ENCODE measurements around the gene CCNE1.
A peak's percentile ranks its signal among the peaks of the same experiment; 100 is the strongest.
"Not testable (repeated sequence)": the region's sequence is repeated elsewhere in the genome, so short reads cannot be mapped to it uniquely, and the experiment has no call there.

Gene CCNE1

DNA sequence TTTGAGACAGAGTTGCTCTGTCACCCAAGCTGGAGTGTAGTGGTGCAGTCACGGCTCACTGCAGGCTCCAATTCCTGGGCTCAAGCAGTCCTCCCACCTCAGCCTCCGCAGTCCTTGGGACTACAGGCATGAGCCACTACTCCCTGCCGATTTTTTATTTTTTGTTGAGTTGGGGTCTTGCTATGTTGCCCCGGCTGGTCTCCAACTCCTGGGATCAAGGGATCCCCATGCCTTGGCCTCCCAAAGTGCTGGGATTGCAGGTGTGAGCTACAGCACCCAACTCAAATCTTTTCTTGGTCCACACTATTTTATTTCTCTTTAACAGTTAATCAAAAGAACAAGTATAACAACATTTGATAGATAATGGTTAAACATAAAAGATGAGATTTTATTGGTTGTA is 7.5 kb downstream of the CCNE1 start:
- no peak for DNase-seq

DNA sequence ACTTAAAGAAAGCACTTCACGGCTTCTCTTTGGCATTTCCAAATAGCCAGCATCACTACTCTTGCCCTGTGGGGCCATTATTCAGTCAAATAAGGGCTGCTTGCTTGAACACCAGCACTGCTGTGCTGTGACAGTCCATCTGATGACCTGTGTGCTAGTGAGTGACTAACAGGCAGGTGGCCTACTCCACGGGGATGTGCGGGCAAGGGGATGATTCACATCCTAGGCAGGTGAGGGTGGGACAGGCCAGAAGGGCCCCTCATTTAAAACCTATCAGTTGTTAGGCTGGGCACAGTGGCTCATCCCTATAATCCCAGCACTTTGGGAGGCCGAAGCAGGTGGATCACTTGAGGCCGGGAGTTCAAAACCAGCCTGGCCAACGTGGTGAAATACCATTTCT is 8.2 kb downstream of the CCNE1 start:
- no peak for DNase-seq

DNA sequence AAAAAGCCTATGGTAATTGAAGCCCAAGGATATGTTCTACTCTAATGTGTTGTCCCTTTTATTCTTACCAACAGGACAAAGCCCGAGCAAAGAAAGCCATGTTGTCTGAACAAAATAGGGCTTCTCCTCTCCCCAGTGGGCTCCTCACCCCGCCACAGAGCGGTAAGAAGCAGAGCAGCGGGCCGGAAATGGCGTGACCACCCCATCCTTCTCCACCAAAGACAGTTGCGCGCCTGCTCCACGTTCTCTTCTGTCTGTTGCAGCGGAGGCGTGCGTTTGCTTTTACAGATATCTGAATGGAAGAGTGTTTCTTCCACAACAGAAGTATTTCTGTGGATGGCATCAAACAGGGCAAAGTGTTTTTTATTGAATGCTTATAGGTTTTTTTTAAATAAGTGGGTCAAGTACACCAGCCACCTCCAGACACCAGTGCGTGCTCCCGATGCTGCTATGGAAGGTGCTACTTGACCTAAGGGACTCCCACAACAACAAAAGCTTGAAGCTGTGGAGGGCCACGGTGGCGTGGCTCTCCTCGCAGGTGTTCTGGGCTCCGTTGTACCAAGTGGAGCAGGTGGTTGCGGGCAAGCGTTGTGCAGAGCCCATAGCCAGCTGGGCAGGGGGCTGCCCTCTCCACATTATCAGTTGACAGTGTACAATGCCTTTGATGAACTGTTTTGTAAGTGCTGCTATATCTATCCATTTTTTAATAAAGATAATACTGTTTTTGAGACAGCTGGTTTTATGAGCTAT is 12.0 kb downstream of the CCNE1 start:
- DNase-seq = no peak

DNA sequence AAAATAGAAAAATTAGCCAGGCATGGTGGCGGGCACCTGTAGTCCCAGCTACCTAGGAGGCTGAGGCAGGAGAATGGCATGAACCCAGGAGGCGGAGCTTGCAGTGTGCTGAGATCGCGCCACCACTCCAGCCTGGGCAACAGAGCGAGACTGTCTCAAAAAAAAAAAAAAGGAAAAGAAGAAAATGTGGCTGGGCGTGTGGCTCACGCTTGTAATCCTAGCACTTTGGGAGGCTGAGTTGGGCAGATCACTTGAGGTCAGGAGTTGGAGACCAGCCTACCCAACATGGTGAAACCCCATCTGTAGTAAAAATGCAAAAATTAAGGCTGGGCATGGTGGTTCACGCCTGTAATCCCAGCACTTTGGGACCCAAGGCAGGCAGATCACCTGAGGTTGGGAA is 13.5 kb downstream of the CCNE1 start:
- not testable (repeated sequence) for DNase-seq

DNA sequence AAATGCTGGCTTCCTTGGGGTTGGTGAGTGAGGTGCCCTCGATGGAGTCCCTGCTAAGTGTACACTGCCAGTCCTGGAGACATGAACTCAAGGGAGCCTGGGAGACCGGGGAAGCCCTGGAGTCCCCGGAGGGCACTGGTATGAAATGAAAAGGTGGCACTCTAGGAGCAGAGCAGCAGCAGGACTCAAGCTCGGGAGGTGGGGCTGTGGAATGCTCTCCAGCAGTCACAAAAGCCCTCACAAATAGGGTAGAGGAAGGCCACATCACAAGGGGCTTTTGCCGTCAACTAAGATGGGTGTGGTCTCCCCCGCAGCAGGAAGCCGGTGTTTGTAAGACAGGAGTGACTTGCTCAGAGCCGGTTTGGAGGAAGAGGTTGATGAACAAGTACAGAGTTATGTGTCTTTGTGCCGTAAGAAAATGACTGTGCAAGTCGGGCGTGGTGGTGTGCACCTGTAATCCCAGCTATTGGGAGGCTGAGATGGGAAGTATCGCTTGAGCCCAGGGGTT is 19.3 kb downstream of the CCNE1 start:
- DNase-seq = peak in 3 of 5 experiments; percentile 27 to 92 (median 47)

DNA sequence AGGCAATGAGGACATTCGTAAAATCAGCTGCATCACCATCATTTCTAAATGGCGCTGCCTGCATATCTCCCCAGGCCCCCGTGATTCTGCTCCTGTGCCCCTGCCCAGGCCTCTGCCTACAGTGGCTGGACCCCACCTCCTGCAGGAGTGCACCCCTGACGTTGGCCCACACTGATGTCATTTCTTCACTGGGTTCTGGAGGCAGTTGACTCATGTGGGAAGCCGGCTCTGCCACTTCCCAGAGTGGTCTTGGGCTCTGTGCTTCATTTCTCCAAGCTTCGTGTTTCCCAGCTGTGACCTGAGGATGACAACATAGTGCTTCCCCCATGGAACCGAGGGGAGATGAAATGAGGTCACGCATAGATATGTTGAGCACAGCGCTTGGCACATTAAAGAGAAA is 19.9 kb downstream of the CCNE1 start:
- DNase-seq = no peak

DNA sequence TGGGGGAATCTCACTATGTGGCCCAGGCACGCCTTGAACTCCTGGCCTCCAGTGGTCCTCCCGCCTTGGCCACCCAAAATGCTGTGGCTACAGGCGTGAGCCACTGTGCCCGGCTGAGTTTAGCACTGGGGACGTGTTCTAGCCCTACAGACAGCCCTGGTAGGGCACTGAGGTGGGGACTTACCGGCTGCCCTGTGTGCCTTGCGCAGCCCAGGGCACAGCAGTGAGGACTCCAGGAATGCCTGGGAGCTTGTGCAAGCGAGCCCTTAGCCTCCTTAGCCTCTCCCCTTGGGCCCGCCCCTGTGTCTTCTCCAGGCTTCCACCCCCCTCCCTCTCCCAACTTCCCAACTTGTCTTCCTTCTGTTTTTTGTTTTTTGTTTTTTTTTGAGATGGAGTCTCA is 21.0 kb downstream of the CCNE1 start:
- no peak for DNase-seq

DNA sequence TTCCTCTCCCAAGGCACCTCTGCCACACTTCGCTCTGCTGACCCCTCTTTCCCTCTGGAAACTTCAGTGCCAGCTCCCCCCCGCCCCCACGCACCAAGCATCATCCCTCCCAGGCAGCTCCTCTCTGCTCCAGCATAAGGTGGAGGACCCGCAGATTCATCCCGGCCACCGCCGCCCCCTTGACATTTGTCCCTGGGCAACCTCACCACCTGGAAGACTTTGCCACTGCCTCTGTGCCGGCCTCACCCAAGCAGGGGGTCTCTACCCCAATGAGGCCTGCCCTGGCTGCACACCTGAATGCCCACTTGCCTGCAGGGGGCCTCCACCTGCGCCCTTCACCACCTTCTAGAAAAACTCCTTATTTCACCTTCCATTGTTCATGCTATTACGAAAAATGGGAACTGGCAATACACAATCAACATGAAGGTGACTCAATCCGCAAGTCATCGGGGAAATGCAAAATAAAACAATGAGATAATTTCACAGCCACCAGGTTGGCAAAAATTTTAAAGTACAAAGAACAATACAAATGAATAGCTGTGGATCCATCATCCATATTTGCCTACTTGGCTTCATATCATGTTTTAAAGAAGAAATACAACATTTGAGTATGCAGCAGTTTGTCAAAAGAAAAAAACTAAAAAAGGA is 21.9 kb downstream of the CCNE1 start:
- no peak for DNase-seq

DNA sequence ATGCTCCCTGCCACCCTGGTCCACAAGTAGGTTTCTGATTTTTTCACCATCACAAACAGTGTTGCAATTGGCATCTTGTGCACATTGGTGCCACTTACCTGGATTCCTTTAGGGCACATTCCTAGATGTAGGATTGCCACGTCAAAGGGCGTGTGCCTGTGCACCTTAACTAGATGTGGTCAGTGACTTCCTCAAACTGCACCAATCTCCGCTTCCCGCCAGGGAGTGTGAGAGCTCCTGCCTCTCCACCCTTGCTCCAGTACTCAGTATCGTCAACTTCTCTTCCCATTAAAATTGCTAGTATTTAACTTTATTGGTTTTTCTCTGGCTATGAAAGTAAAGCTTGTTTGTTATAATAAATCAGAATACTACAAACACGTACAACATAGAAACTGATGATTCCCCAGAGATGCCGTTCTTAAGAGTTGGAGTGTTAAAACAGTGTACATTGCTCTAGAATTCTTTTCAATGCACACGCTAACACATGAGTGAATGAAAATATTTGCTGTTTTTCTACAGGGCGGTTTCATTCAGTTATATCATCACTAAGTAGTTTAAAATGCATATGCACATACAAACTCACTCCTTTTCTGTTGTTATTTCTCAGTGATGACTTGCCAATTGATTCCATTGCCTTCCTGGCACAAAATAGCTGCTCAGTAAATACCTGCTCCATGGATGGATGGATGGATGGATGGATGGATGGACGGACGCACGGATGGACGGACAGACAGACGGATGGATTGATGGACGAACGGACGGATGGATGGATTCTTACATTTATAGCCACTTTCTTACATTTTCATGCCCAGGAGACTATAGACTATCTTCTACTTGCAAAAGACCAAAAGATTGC is 23.4 kb downstream of the CCNE1 start:
- DNase-seq = no peak

DNA sequence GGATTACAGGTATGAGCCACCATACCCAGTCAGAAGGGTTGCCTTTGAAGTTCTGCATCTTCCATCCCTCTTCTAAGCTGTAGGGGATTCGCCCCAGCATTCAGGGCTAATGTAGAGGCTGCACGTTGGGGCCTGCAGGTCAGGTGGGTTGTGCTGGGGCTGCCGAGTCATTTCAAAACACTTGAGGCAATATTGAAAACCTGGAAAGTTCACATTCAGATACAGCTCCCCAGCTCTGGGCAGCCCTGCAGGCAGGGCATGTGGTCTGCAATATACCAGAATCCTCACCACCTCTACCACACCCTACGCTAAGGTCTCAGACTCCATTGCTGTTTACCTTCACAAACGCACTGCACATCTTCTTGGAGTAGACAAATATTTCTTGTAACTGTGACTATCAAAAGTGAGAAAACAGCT is 24.6 kb downstream of the CCNE1 start:
- peak in 1 of 5 experiments; percentile 88 for DNase-seq

DNA sequence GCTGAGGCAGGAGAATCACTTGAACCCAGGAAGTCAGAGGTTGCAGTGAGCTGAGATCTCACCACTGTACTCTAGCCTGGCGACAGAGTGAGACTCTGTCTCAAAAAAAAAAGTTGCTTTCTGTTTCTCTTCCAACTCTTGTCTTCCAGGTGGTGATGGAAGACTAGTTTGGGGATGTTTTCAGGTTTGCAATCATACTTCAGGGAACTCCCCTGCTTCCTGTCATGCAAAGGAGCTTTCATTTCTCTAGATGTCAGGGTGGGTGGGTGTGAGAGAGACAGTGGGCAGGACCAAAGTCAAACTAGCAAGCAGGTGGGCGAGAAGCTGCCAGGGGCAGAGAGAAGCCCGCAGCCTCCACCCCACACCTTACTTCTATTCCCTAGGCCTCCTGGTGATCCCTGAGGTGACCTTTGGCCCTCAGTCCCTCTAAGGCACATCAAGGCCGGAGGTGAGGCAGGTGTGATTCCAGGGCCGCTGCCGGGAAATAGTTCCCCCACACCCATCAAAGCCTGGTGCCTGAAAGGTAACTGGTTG is 25.7 kb downstream of the CCNE1 start:
- DNase-seq = peak in 3 of 5 experiments; percentile 15 to 78 (median 28)

DNA sequence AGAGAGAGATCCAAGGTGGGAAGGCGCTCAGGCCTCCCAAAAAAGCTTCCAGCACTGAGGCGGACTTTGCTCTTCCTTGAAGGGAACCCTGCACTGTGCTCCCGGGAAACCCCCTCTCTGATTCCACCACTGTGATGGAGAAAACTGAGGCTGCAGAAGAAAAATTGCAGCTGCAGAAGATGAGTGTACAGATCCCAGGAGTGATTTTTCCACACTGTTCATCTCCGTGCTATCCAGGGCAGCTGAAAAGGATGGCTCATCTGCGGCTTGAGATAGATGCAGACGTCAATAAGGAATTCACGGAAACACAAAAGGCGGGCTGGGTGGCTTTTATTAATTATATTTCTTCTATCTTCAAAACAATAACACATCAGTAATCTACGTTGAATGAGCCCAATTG is 26.2 kb downstream of the CCNE1 start:
- no peak for DNase-seq

DNA sequence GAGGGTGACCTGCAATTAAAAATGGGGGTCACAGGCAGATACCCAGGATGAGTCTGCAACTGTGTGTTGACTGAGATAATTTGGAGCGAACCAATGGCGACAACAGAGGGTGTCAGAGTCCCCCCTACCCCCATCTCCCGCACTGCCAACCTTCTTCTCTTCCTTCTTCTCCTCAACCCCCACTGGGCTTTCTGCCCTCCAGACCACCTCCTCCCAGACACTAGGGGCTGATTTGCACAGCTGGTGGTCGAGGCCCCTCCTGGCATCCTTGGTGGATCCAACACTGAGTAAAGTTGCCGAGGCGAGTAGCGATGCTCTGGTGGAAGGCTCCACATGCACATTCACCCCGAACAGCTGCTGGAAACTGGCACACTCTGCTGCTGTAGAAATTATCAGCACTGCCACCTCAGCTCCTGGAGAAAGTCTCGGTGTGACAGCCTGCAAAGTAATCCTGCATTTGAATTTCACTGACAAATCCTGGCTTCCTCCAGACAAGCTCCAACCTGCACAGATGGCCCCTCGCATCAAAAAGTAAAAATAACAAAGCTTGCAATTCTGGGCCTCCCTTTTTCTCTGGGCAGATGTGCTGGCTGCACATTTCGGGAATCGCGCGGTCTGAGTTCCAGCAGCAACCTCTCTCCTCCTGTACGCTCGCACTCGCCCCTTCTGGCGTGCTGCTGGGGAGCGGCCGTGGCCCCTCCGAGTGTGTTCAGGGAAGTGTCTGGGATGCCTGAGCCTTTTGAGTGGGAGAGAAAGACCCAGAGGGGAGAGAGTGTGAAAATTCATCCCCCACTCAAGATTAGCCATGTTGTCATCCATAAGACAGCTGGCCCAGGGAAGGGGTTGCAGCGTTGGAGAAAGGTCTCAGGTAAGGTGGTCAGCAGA is 28.5 kb downstream of the CCNE1 start:
- DNase-seq = no peak

DNA sequence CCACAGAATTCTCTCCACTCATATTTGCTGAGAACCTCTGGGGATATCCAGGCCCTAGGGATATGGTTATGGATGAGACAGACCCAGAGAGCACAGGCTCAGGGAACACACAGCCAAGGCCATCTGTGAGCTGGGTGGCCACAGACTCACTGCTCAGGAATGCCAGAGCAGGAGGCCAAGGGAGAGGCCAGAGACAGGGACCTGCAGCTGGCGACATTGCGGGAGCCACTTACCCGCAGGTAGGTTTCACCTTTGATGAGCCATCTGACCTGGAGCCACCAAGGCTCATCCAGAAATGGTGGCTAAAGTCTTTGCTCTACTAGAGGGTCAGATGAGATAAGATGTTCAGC is 29.4 kb downstream of the CCNE1 start:
- DNase-seq = no peak

DNA sequence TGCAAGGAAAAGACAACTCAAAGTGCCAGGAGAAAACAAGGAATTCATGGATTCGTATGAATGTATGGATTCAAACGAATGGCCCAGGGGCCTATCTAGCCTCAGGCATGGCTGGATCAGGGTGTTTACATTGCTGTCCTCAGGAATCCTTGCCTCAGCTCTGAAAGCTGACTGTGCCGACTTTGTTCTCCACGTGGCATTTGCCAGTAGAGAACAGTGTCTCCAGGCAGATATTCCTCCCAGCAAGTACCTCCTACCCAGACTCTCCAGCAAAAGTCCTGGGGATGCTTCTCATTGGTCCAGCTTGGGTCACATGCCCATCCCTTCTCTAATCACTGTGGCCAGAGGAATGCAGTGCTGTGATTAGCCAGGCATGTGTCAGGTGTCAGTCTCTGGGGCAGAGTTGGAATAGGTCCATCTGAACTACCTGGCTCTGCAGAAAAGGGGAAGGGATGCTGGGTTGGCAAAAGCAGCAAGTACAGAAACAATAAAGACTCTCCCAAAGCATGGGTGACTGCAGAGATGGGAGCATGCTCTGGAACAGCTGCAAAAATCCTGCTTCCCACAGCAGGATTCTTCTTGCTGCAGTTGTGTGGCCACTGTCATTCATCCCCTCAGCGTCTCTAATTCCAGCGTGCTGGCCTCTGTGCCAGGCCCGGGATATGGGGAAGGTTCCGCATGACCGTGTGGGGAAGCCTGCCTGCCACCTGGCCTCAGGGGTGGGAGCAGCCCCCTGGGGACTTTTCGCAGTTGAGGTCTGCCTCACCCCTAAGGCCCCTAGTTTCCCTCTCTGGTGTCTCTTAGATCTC is 30.0 kb downstream of the CCNE1 start:
- DNase-seq = no peak

DNA sequence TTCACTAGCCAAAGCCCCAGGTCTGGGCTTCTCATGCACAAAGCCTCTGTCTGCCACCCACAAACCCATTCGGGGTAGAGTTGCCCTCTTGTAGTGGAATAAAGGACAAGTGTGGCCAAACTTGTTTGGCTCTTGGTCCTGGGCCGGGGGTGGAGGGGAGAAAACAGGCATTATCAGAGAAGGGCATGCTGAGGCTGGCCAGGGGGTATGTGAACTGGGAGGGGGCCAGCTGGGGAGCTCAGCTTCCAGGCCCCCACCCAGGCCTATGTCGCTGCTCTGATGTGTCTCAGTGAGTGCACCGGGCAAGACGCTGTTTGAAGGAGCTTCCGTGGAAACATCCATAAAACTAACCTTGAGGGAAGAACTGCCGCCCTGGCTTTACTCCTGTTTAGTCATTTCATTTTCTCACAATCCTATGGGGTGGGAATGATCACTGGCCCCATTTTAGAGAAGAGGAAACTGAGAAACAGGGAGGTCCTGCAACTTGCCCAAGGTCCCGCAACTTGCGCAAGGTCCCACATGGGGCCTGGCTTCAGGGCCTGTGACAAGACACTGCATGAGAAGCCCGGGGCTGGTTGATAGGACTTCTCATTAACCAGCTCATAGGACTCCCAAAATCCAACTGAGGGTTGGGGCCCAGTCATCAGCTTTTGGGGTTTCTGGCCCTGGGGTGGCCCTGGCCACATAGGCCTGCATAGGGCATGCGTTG is 30.8 kb downstream of the CCNE1 start:
- no peak for DNase-seq

DNA sequence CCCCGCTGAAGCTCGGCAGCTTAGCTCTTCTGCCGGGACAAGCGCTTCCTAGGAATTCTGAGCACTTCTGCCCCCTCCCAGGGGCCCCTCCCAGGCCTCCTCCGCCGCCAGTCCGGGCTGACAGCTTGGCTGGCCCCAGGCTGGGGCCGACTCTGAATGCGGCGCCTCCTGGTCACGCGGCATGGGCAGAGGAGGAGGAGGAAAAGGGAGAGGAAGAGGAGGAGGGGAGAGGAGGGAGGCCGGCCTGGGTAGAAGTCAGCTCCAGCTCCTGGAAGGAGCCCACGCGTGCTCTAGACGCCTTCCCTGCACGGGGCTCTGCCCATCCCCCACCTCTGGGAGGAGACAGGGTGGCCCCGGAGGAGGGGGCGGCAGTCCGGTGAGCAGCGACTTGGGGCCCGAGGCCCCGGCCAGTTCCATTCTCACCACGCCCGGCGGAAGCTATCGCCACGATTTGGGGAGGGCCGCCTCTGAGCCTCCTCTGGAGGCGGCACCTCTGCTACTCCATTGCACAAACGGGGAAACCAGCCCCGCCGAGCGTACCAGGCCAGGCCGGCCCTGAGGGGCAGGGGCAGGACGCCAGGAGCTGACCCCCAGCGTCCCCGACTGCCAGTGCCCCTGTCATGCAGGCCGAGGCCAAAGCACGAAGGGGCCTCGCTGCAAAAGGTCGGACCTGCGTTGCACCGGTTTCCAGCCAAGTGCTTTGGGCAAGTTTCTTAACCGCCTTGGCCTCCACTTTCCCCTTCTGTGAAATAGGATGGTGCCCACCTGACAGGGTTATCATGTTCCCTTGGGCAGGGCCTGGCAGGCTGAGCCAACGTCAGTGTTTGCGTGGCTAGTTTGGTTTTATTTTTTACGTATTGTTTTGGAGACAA is 31.6 kb downstream of the CCNE1 start:
- no peak for DNase-seq

DNA sequence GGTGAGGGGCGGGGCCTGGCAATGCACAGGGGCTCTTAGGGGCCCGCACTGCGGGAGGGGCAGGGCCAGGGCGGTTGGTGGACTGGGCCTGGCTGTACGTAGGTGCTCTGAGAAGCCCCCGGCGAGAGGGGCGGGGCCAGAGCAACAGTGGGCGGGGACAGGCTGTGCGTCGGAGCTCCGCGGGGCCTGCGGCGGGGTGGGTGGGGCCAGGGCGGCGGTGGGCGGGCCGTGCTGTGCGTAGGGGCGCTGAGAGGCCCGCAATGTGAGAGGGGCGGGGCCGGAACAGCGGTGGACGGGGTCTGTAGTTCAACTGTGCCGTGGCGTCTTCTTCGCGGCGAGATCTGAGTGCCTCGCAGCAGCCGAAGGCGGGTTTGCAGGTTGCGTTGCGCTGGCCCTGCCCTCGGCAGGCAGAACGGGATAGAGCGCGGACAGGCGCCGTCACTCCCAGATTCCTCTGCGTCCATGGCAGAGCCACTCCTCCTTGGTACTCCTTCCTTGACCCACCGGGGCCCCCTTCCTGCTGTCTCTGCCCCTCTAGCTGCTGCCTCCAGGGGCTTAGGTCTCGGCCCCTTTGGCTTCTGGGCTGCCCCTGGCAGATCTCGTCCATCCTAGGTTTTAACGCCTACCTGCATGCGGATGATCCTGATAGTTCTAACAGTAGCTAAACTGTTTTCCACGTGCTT is 33.2 kb downstream of the CCNE1 start:
- DNase-seq = peak; percentile 93 to 96 (median 94)

Data from T-helper 2 cell (primary cell).